Keratinocyte (primary cell): ENCODE data around the gene COL9A3.

ENCODE experiments used
- EZH2 ChIP-seq: IDR thresholded peaks from one replicate; pipeline ENCODE4 v1.6.1; 2012; ENCODE audit warnings: inconsistent platforms, mild to moderate bottlenecking, low read length, moderate library complexity
- TF ChIP-seq, protein P1 (sequence below), 3 experiments: IDR thresholded peaks in 1 of 3; conservative IDR thresholded peaks in 1 of 3; optimal IDR thresholded peaks in 1 of 3; 2 replicates in 2 of 3; 3 replicates in 1 of 3; pipeline versions ENCODE3 to v1.5.1; 2011; ENCODE audit warnings: low read length in 3 of 3, mild to moderate bottlenecking in 3 of 3, moderate library complexity in 2 of 3, control low read depth in 1 of 3, inconsistent platforms in 1 of 3; ENCODE audit not compliant: insufficient read depth in 2 of 3; ENCODE audit errors: extremely low read depth in 1 of 3

DNA sequence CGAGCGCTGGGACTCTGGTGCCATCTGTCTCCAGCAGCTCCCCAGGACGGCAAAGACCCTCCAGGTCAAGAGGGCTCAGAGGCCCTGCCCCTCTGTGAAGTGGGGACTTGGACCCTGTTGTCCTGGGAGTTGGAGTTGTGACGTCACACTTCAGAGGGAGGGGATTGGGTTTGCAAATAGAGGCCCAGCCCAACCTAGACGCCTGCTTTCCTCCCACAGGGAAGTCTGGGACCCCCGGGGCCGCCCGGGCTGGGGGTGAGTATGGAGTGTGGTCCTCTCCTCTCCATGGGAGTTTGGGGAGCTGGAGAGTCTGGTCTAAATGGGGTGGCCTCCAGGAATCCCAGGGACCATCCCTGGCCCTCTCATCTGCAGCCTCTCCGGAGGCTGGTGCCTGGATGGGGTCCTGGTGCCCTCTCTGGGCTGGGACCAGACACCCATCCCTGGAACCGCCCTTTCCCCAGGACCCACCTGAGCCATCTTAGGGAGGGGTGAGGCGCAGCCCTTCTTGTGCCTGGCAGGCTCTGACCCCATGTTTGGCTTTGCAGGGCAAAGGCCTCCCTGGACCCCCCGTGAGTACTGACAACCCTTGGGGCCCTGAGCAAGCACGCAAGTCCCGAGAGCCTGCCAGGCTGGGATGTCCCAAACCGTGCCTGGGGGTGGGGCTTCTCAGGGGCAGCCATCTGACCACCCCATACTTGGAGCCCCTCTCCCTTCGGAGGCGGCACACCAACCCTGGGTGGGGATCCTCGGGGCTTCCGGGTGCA, 4.3 kb downstream of the COL9A3 start:
- TF ChIP-seq, protein P1, sequence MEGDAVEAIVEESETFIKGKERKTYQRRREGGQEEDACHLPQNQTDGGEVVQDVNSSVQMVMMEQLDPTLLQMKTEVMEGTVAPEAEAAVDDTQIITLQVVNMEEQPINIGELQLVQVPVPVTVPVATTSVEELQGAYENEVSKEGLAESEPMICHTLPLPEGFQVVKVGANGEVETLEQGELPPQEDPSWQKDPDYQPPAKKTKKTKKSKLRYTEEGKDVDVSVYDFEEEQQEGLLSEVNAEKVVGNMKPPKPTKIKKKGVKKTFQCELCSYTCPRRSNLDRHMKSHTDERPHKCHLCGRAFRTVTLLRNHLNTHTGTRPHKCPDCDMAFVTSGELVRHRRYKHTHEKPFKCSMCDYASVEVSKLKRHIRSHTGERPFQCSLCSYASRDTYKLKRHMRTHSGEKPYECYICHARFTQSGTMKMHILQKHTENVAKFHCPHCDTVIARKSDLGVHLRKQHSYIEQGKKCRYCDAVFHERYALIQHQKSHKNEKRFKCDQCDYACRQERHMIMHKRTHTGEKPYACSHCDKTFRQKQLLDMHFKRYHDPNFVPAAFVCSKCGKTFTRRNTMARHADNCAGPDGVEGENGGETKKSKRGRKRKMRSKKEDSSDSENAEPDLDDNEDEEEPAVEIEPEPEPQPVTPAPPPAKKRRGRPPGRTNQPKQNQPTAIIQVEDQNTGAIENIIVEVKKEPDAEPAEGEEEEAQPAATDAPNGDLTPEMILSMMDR (optimal IDR thresholded peaks at IDR 0.05 in 1 of 3, IDR thresholded peaks at IDR 0.05 in 1 of 3, conservative IDR thresholded peaks at IDR 0.05 in 1 of 3; ENCODE audit: extremely low read depth in 1 of 3, insufficient read depth in 2 of 3, low read length in 3 of 3) = no peak
- TF ChIP-seq EZH2 = no peak
